ENCODE results near the gene KIF5A.
A peak's percentile ranks its signal among the peaks of the same experiment; 100 is the strongest.

Gene KIF5A

DNA sequence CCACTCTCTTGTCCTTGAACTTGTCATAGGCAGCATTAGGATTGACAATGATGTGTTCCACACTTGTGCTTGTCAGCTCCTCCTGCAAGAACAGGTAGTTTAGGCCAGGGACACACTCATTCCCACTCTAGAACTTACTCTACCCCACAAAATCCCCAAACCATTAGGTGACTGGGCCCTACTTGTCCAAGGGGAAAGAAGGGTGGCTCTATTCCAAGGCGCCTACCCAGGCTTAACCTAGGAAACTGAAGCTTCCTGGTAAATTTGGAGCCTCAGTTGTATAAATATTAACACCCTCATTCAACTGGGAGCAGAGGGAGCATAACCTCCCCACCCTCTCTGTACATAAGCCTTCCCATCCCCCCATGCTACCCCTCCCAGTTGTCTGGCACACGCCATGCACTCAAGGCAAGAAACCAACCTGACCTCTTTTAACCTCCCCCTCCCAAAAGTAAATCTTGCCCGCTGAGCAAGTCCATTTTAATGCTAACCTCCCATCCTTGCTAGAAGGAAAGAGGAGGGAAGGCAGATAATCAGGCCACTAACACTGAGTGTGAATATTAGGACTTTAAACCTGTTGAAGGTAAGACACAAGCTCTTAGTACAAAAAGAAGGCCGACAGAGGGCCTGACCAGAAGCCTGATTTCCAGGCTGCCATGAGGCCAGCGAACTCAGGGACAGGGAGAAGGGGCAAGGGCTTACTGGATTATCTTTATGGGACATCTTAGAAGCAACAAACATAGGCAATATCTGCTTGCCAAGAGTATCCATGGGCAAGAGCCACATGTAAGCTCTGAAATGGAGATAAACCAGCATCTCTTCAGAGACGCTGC, 13.9 kb upstream of the KIF5A start:
- no peak for DNase-seq

DNA sequence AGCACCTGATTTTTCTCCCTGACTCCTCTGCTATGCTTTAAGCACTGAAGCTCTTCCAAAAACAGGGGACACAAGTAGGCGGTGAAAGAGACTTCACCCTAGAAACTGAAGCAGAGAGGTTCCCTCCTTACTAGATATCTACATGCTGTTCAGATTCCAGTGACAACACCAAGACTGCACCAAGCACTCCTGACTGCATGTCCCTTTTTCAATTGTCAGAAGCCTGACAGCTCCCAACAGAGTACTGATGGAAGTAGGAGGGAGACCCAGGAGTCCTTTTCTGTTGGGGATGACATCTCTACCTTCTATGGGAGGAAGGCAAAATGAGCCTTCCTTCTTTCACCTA, 13.3 kb upstream of the KIF5A start:
- no peak for DNase-seq

DNA sequence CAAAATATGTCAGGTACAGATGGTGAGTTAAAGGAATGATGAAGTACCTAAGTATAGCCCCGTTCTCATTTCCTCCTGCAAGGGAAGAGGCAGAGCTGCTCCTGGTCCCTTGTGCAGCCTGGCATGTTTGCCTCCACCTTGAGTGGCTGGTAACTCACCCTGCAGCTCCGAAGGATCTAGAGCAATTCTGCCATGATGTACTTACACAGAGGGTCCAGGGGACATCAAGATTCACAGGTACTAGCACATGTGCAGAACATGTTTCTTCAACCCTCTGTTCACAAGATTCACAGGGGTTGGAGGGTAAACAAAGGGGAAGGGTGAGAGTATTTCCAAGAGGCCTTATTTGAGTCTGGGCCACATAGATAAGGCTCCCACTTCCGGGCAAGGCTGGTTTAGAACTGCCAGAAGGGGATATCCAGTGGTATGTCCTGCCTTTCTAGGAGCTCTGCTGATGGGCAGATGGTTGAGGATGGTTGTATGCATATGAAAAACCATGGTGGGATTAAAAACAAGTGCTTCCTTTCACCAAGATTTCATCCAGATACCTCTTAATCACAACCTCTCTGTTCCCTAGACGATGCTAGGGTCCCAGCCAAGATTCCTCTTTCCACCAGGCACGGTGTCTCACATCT, 10.6 kb upstream of the KIF5A start:
- no peak for DNase-seq

DNA sequence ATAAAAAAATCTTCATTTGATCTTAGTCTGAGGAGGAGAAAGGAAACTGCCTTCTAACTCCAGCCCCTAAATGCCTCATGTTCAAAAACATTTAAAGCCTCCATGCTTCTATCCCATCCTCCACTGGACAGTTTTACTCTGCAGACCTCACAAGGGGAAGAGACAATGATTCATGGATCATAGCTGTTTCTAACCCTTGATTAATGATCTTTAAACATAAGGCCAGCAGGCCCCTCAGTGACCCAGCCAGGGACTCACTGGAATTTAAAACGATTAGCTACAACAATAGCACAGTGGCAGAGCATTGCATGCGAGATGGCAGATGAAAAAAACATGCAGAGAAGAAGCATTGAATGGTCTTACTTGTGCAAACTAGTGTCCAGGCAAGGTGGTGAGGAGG, 8.8 kb upstream of the KIF5A start:
- DNase-seq: no peak

DNA sequence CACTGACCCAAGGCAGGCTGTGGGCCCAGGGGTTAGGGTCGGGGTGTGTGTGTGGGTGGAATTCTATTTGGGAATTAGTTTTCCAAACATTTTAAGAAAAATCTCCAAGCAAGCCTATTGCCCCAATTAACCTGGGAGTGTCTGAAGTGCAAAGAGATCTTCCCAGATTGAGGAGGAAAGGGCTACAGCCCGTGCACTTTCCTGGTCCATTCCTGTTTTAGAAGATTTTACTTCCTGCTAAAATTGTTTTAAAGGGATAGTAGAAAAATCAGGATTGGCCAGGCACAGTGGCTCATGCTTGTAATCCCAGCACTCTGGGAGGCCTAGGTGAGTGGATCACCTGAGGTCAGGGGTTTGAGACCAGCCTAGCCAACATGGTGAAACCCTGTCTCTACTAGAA, 8.1 kb upstream of the KIF5A start:
- no peak for DNase-seq

DNA sequence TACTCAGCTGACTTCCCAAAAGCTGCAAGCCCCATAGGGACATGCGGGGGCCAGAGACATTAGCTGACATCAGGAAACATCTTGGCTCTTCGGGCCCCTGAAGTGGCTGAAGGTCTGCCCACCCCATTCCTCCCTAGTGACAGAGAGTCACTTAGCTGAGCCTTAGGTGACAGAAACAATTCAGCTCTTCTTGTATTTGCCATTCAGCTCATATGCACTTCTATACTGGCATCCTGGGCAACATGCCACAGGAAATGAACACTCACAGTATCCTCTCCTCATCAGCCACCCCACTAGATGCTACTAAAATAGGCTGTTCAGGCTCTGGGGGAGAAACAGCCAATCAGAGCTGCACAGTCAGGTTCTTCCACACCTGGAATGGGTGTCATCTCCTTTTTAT, 6.3 kb upstream of the KIF5A start:
- no peak for DNase-seq

DNA sequence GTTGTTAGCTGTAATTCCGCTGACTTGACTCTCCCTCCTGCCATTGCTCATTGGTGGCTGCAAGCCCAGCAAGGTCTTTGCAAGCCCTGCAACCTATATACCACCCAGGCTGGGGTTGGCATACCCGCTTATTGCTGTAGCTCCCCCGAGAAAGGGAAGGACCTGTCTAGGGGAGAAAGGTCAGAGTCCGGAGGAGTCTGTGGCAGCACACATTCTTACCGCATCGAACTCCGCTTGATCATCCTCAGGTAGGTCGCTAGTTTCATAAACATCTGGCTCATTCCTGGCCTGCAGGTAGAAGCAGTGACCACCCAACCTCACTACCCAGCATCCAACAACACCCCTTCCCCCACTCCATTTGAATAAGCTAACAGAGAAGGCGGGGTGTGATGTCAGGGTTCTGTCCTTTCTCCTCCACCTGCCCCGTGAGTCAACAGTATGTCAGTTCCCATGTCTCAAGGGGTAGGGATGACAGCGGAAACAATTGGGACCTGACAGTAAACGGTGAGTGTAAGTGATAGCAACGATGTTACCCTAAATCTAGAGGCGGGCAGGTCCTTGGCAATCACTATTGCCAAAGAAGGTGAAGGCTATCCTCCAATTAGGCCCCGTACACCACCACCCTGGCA, 3.9 kb upstream of the KIF5A start:
- no peak for DNase-seq

DNA sequence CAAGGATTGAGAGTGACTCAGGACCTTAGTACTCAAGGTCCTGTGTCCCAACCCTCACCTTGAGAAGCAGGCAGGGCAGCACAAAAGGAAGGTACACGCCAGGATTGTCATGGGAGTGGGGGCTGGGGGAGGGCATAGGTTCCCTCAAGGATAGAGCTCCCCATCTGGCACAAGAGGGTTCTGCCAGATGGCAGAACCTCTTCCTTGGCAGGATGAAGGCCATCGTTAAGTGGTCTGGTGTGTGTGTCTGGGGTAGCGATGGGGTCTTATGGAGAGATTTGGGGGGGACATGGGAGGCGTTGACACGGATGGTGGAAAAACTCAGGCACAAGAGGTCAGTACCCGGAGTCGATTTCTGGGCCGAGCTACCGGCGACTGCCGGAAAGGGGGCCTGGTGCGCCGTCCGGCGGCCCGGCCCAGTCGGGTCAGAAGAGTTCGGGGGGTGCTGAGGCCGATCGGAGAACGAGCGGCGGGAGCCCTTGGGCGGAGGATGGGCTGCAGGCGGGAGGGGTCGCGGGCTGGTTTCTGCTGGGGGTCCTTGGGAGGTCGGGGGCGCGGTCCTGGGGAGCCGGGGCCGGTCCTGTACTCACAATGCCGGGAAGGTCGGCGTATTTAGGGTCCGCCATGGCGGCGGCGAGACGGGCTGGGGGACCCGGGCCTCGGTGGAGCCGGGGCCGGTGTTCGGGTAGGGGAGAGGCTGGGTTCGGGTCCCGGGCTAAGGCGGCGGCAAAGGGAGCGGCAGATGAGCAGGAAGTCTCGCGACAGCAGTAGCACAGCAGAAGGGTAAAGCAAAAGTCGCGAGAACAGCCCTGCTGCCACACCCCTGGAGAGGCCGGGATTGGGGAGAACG, 3.2 kb upstream of the KIF5A start, which contains the start of gene DCTN2:
DCTN2 (minus strand) TSS at position 755 of the 850 bp plus-strand sequence; CDS start at position 626, 129 bp downstream.
- peak; percentile 92 for DNase-seq

DNA sequence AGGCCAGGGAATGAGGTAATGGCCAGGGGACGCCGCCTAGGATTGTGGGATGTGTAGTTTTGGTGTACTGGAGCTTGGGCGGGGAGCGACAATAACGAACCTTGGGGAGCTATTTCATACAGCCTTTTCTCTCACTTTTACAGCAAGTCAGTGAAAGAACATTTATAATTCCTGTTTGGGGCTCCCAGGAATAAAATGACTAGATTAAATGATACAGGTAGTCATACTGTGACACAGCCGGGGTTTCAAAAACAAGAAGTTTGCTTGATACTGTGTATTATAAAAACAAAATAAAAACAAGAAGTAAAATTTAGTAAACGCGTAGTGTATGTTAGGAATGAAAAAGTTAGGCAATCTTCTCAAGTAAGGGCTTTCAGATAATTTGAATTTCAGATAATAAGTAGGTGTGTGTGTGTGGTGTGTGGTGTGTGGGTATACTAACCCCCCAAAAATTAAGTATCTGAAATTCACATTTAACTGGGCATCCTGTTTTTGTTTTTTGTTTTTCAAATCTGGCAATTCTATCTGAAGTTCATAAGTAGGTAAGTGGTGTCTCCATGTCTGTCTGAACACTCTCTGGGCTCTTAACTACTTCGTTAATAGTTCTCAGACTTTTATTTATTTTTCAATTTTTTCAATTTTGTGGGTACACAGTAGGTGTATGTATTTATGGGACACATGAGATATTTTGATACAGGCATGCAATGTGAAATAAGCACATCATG, 2.4 kb upstream of the KIF5A start:
- DNase-seq: no peak

DNA sequence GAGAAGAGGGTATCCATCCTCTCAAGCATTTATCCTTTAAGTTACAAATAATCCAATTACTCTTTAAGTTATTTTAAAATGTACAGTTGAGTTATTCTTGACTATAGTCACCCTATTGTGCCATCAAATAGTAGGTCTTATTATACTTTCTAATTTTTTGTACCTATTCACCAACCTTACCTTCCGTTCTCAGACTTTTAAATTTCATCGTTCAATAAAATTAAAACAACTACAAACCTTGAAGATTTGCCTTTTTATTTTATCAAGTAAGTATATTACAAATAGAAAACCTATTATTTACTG, 1.9 kb upstream of the KIF5A start:
- DNase-seq: no peak

DNA sequence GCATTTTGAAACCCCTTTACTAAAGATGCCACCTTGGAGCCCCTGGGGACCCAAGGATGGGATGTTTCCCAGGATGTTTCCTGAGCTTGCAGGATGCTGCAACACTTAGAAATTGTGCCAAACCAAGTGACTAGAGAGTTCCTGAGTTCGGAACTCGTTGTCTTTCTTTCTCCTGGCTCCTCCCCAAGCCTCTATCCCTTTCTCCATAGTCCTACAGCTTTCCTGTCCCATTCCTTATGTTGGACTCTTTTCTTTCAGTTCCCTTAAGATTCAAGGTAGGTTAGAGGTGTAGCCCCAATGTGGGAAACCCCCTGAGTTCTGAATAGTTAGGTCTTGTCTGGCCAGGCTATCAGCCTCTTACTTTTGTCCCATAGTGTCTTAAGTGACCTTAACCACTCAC, 1.4 kb upstream of the KIF5A start:
- DNase-seq: no peak

DNA sequence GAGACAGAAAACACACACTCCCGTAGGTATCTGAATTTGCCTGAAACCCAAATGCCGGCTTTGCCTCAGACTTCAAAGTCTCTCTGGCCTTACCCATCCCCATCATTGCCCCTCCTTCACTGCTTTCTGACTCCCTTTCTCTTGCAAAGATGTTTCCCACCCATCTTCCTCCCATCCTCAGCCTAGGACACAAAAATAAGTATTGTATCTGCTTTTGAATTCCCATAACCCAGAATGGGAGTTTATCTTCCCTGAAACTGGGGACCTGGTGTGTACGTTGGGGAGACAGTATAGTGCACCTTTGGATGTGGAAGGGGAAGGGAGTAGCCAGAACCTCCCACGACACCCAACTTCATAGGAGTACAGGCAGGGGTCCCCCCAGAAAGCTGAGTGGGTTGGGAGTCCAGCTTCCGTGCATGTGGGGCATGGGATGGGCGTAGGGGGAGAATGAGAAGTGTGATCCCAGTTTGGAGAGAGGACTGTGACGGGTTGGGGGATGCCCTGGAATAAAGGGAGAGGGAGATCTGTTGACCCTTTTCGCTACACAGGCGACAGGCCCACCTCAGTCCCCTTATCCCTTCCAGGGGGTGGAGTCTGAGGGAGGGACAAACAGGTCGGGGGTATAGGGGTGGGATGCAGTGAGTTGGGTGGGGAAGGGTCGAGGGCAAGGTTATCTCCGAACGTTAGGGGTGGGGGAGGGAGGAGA, 488 bp upstream of the KIF5A start:
- DNase-seq: no peak

DNA sequence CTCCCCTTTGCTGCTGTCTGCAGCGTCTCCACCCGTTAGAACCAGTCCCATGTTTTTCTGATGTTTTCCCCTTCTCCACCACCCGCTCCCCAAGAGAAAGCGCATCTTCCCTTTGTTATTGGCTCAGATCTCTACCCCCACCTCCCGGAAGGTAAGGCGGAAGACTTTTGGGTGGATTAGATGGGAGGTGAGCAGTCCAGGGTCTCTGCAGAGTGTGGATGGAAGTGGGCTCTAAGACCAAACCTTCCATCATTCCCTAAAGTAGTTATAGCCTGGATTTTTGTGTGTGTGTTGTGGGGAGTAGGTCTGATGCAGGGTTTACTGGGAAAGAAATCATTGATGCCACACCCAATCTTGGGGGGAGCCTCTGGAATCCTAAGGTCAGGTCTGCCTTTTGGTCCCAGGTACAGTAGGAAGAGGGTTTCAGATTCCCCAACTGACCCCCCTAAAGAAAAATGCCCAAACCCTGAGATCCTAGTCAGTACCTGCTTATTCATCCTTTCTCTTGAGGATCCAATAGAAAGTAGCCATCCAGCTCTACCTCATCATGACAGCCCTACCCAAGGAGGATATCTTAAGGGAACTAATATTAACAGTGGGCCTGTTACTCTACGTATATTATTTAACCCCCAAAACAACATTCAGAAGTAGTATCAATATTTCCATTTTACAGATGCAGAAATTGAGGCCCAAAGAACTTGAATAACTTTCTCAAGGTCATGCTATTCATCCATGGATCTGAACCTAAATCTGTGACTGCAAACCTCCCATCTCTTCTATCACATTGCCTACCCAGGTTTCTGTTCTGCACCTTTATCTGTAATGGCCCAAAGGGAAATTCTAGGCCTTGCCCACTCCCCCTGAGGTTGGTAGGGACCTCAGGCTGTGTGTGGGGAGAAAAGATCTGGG, 1.1 kb downstream of the KIF5A start:
- DNase-seq: no peak

DNA sequence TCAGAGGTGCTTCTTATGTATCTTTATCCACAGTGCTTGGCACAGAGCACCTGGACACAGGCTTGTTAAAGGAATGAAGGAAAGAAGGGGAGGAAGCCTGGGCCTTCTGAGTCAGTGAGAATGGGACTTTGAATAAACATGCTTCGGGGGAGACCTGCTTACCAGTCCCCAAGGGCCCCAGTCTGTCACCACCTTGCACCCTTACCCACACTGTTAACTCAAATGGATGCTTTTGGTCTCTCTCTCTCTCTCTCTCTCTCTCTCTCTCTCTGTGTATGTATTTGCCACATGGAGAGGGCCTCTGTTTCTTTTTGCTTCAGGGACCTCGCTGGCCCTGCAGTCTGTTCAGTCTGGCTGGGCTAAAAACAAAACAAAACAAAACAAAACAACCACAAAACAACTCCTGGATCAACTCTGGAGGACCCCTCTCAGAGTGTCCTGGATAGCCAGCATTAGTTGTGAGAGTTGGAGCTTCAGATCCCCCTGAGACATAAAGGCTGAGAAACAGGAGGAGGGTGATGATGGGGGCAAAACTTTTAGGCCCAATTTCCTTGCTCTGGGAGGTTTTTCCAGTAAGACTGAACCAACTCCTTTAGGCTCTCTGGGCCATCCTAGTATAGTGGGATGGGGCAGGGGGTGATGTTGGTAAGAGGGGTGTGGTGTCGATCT, 1.9 kb downstream of the KIF5A start:
- DNase-seq: no peak

DNA sequence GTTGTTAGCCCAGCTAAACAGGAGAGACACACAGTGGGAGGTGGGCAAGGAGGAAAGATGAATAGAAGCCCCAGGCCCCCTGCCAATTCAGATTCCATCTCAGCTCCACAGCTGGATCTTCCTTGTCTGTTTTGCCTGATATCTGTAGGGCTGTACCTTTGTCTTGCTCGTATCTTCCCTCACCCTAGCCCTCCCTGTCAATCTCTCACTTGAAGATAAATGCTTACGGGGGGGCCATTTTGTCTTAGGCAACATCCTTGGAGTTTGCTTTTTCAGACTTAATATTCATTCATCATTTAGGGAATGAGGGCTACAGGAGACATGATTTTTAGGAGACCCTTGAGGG, 2.4 kb downstream of the KIF5A start:
- DNase-seq: no peak

DNA sequence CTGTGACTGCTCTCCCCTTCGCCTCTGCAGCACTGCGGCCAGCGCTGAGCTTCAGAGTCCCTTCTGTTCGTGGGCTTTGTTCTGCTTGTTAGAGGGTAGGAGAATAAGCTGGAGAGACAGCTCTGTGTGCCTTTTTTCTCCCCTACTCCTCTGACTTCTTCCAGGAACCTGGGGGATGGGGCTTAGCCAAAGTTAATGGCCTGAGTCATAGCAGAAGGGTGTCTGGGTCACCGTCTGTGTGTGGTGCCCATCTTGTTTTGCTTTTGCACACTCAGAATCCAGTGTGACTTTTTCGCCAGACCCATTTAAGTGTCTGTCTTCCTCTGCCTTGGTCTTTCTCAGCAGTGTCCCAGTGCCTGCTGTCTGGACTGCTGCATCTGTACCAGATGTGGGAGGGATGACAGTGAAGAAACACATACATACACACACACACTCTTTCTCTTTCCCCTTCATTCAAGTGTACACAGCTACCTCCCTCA, 3.0 kb downstream of the KIF5A start:
- DNase-seq: no peak

DNA sequence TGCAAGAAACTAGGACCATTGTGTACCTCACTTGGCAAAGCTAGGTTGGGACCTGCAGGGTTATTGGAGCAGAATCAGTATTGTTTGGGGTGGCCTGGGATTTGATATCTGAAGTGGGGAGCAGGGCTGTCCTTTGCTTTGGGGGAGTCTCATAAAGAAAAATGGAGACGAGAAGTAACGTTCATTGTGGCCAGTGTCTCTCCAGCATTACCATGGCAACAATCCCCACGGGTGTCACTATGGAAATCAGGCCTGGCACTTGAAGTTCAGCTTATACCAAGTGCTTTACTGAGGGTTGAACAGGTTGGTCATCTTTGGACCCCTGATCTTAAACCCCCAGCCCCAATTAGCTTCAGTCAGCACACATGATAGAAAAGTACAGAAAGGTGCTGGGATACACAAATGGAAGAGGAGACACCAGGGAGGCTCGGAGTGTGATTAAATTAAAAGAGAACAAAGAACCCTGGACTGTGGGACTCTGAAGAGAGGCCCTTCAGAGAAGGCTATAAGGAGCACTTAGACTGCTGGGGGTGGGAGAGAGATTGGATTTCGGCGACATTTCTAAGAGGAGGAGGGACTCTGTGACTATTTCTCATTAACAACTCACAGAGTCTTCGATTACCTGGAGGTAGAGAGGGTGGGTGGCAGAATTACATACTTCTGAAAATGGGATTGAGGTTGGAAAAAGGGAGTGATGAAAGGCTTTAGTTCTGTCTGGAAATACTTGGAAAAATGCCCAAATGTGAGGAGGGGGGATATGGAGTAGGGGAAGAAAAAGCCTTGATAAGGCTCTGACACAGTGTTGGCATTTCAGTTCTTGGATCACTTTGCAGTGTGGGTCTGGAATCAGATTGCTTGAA, 3.7 kb downstream of the KIF5A start:
- DNase-seq: no peak

DNA sequence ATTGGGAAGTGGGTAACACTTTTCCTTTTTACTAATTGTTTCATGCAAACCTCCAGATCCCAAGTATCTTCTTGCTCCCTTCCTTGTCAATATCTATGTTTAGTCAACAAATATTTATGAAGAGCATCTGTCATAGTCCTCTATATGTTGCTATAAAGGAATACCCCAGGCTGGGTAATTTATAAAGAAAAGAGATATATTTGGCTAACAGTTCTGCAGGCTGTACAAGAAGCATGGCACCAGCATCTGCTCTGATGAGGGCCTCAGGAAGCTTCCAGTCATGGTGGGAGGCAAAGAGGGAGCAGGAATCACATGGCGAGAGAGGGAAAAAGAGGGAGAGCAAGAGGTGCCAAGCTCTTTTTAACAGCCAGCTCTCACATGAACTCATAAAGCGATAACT, 4.6 kb downstream of the KIF5A start:
- no peak for DNase-seq

DNA sequence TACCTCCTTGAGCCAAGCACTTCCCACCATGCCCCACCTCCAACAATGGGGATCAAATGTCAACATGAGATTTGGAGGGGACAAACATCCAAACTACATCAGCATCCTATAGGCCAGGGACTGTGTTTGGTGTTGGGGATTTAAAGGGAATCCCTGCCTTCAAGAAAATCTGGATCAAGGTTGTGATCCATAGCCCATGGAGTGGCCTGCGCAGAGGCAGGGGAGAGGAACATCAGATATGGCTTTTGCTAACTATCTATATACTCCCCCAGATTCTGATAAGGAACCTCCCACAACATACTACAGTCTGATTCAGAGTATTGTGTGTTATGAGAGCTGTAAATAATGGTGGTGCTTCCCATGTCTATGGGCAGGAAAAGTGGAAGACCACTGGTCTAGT, 5.1 kb downstream of the KIF5A start:
- DNase-seq: no peak
